Right lobe of liver (tissue), 6 donors: Measurements from ENCODE around the gene PHB1. TPM values are rescaled to one million over a fixed set of nuclear protein-coding genes. Genes with fewer than 3 reads are reported as not detected.

ENCODE experiments used
- ATAC-seq, 4 donors: fragments of 200-7000 bp; cut with Tn5 transposase; one replicate each; pipeline ENCODE4 v1.9.1; 2020; ENCODE audit warnings: mild to moderate bottlenecking in 4 of 4, moderate library complexity in 4 of 4
- DNase-seq, 3 donors: peaks; one replicate each; pipeline ENCODE4 v3.0.0-alpha.2; 2020
- H3K27ac ChIP-seq, 3 donors: fragments of 200-600 bp; one replicate each; pipeline ENCODE4 v1.8.0; 2022
- H3K27me3 ChIP-seq, 2 donors: fragments of 200-600 bp; one replicate each; pipeline ENCODE4 v1.8.0; 2022
- H3K36me3 ChIP-seq, 4 donors: fragments of 200-600 bp; sonication (generic) in 1 of 4; one replicate each; pipeline versions ENCODE4 v1.5.1 to v1.8.0; 2017 to 2022; ENCODE audit warnings: control low read depth in 1 of 4
- H3K4me1 ChIP-seq, 4 donors: fragments of 200-600 bp; sonication (generic) in 1 of 4; one replicate each; pipeline versions ENCODE4 v1.5.1 to v1.8.0; 2017 to 2022; ENCODE audit warnings: control low read depth in 1 of 4
- H3K4me3 ChIP-seq, 3 donors: fragments of 200-600 bp; one replicate each; pipeline ENCODE4 v1.8.0; 2022
- H3K9me3 ChIP-seq, 4 donors: fragments of 200-600 bp; sonication (generic) in 1 of 4; one replicate each; pipeline versions ENCODE4 v1.5.1 to v1.8.0; 2017 to 2022; ENCODE audit warnings: control low read depth in 1 of 4
- POLR2A ChIP-seq: fragments of 450-650 bp; IDR thresholded peaks from one replicate; pipeline ENCODE4 v1.6.1; 2017; ENCODE audit warnings: antibody characterized with exemption, mild to moderate bottlenecking
- WGBS: methylation state at CpG from one replicate; pipeline ENCODE4 v1.1.6; 2018; ENCODE audit warnings: low coverage, low lambda C conversion rate; ENCODE audit not compliant: insufficient coverage; ENCODE audit errors: missing lambda C conversion rate; 5-methylcytosine and 5-hydroxymethylcytosine counted together
- intact Hi-C, 2 donors: fragments of 100-400 bp; cut with DNase I; formaldehyde crosslinking; loops; one replicate each; pipeline versions ENCODE4 v1.11.2 to v1.14.1; 2022
- total RNA-seq, 6 experiments: library from RNA; depleted of rRNA in 2 of 6; stranded (reverse); fragments of >200 nt in 2 of 6; fragmentation: NEBNext Ultra II Directional in 3 of 6; extraction: Animal tissue kit (Norgen Biotek cat#: 25700) in 3 of 6; gene quantifications; one replicate each; pipeline versions ENCODE4 v1.1.0 to v1.2.4, GENCODE V29; 2016 to 2023
- TF ChIP-seq, protein P1 (sequence below), 4 donors: fragments of 200-600 bp in 3 of 4; fragments of 450-650 bp in 1 of 4; IDR thresholded peaks; one replicate each; pipeline versions ENCODE4 v1.5.1 to v1.8.0; 2016 to 2022; ENCODE audit warnings: antibody characterized with exemption in 4 of 4, mild to moderate bottlenecking in 2 of 4
- donor health status: DM: no; HTN: yes; CAD: no.
- donor health status: DM: no; HTN: no; CAD: no.
- donor health status: DM: no; HTN: no; CAD: no.
- donor health status: DM: no; HTN: yes; CAD: no.
- donor health status: DM: no; HTN: yes; CAD: no.

PHB1 gene
- total RNA-seq, 6 experiments from 2014 or later = 88.5 to 131 (median 102) TPM

DNA sequence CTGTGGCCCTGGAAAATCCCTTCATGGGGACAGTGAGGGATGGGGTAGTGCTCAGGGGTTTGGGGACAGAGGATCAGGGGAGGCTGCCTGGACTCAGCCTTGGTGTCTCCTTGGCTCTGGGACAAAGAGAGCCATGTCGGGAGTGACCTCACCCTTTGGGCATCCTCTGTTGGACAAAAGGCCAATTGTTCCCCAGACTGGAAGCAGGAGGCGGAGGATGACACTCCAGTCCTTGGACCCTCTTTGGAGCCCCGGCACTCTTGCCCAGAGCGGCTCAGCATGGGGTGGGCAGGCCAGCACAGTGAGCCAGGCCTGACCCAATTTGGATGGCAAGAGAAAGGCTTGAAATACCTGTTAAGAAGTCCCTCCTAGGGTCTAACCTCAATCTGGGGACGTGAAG, 39.4 kb upstream of the PHB1 start:
- intact Hi-C loops = no loop called here
- DNase-seq (no peak), ATAC-seq (no peak)
- Histone ChIP-seq H3K36me3 (no peaks in the 10 kb centered on the region), H3K9me3 (no peaks in the 10 kb centered on the region), H3K4me3 (no peak overlapping the region), H3K27ac (no peak overlapping the region), H3K27me3 (no peaks in the 10 kb centered on the region), H3K4me1 (no peaks in the 10 kb centered on the region)
- TF ChIP-seq, protein P1, sequence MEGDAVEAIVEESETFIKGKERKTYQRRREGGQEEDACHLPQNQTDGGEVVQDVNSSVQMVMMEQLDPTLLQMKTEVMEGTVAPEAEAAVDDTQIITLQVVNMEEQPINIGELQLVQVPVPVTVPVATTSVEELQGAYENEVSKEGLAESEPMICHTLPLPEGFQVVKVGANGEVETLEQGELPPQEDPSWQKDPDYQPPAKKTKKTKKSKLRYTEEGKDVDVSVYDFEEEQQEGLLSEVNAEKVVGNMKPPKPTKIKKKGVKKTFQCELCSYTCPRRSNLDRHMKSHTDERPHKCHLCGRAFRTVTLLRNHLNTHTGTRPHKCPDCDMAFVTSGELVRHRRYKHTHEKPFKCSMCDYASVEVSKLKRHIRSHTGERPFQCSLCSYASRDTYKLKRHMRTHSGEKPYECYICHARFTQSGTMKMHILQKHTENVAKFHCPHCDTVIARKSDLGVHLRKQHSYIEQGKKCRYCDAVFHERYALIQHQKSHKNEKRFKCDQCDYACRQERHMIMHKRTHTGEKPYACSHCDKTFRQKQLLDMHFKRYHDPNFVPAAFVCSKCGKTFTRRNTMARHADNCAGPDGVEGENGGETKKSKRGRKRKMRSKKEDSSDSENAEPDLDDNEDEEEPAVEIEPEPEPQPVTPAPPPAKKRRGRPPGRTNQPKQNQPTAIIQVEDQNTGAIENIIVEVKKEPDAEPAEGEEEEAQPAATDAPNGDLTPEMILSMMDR (IDR thresholded peaks at IDR 0.05) = no peak
- no peak for TF ChIP-seq POLR2A
- 58% methylated on average over 2 of the region's 5 CpGs for WGBS

DNA sequence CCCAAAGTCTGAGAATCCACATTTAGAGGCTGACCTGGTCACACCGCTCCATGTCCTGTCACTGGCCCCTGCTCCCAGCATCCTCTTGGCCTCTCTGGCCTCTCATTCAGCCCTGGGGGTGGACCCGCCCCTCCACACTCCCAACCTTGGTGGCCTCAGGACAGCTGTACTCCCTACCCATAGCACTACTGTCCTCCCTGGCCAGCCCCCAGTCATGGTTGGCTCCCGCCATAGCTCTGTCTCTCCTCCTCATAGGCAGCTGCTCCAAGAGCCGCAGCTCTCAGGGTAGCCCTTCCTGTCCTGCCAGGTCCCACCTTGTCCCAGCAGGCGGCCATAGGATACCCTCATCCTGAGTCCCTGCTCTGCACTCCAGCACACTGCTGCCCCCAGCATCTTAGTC, 38.0 kb upstream of the PHB1 start:
- intact Hi-C loops = no loop called here
- H3K9me3 ChIP-seq = no peaks in the 10 kb centered on the region
- no peaks in the 10 kb centered on the region for H3K4me1 ChIP-seq
- TF ChIP-seq, protein P1 (IDR thresholded peaks at IDR 0.05) = no peak
- TF ChIP-seq POLR2A = no peak
- H3K4me3 ChIP-seq = no peak overlapping the region
- WGBS = 85% methylated on average over 3 of the region's 5 CpGs
- ATAC-seq = no peak
- no peaks in the 10 kb centered on the region for H3K36me3 ChIP-seq
- H3K27ac ChIP-seq = no peak overlapping the region
- no peaks in the 10 kb centered on the region for H3K27me3 ChIP-seq
- DNase-seq = no peak

DNA sequence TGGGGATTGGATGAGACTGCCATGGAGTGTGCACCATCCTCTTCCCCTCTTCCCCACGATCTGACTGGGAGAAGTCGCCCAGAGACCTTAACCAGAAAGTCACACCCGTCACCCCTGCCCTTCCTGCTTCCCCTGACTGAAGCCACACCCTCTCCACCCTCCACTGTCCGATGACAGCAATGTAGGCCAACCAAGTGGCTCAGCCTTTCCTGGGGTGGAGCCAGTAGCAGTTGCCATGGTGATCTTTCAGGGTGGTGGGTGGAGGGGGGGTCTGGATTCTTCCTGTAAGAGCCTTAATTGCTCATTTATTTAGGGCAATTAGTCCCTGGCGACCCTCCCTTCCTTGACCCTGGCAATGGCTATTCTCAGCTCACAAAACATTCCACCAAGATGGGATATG, 37.5 kb upstream of the PHB1 start:
- TF ChIP-seq POLR2A = no peak
- TF ChIP-seq, protein P1 (IDR thresholded peaks at IDR 0.05) = no peak
- no peaks in the 10 kb centered on the region for H3K9me3 ChIP-seq
- H3K4me1 ChIP-seq = no peaks in the 10 kb centered on the region
- 50% methylated on average over 2 of the region's 5 CpGs for WGBS
- intact Hi-C loops = no loop called here
- ATAC-seq (no peak), DNase-seq (no peak)
- no peaks in the 10 kb centered on the region for H3K36me3 ChIP-seq
- H3K27ac ChIP-seq = no peak overlapping the region
- no peaks in the 10 kb centered on the region for H3K27me3 ChIP-seq
- no peak overlapping the region for H3K4me3 ChIP-seq

DNA sequence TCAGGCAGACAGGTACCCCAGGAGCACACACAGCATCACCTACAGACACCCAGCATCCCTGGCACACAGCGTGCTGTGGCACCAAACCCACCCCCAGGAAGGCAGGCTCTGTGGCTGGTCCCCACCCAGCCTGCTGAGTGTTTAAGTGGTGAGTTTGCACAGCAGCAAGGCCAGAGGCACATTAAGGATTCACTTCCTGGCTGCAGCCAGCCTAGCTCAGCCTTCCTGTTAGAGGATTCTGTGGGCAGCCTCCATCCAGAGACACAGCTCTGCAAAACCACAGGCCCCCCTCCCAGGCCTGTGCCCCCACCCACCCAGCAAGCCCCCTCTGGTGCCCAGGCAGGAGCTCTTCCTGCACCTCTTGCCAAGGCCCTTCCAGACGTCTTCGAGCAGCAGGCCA, 36.1 kb upstream of the PHB1 start:
- Histone ChIP-seq H3K27ac (no peak overlapping the region), H3K4me3 (no peak overlapping the region), H3K4me1 (no peaks in the 10 kb centered on the region), H3K27me3 (no peaks in the 10 kb centered on the region), H3K9me3 (no peaks in the 10 kb centered on the region), H3K36me3 (no peaks in the 10 kb centered on the region)
- no CpG with 5 or more reads among the region's 3 CpGs for WGBS
- no peak for ATAC-seq
- TF ChIP-seq POLR2A = no peak
- TF ChIP-seq, protein P1 (IDR thresholded peaks at IDR 0.05) = no peak
- DNase-seq = no peak
- intact Hi-C loops = no loop called here

DNA sequence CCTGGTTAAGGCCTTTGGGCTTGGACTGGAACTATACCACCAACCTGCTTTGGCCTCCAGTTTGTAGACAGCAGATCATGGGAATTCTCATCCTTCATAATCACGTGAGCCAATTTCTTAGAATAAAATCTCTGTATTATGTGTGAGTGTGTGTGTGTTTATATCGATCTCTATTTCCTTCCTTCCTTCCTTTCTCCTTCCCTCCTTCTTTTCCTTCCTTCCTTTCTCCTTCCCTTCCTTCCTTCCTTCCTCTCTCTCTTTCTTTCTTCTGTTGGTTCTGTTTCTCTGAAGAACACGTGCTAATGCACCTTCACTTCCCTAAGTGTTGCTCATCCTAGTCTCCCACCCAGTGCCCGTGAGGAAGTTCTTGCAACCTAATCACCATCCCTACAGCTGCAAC, 35.5 kb upstream of the PHB1 start:
- Histone ChIP-seq H3K36me3 (no peaks in the 10 kb centered on the region), H3K4me3 (no peak overlapping the region), H3K4me1 (no peaks in the 10 kb centered on the region), H3K27me3 (no peaks in the 10 kb centered on the region), H3K27ac (no peak overlapping the region), H3K9me3 (no peaks in the 10 kb centered on the region)
- TF ChIP-seq POLR2A = no peak
- TF ChIP-seq, protein P1 (IDR thresholded peaks at IDR 0.05) = no peak
- intact Hi-C loops = no loop called here
- DNase-seq = no peak
- 41% methylated on average over 3 of the region's 4 CpGs for WGBS
- no peak for ATAC-seq
